ENCODE results near the gene PTPRR.

The PTPRR gene

GRCh38 chr12:70785896-70786295 lies 134.6 kb downstream of the PTPRR start:
- H2BK15ac ChIP-seq (replicated peaks; ENCODE audit: low read depth), result no peak overlapping the region
- H4K5ac ChIP-seq (ENCODE audit: low read length), result no peak overlapping the region
- H3K23ac ChIP-seq (ENCODE audit: low read length), result no peak overlapping the region
- no peak overlapping the region for H2BK120ac ChIP-seq (ENCODE audit: low read depth, low read length)
- H3K27me3 ChIP-seq (ENCODE audit: insufficient read depth, low read length, poor library complexity), result no peaks in the 10 kb centered on the region
- H3K79me2 ChIP-seq (ENCODE audit: control insufficient read depth, insufficient read depth, low read length), result no peaks in the 10 kb centered on the region
- no peak overlapping the region for H3K4ac ChIP-seq (ENCODE audit: low read depth, low read length)
- H3K79me1 ChIP-seq (ENCODE audit: low read length), result no peaks in the 10 kb centered on the region
- H4K8ac ChIP-seq (ENCODE audit: low read depth, low read length), result no peak overlapping the region
- H3K4me1 ChIP-seq (ENCODE audit: control insufficient read depth, low read depth, low read length), result no peaks in the 10 kb centered on the region
- H3K27ac ChIP-seq (ENCODE audit: low read depth, low read length), result no peak overlapping the region
- no peak for DNase-seq
- no peaks in the 10 kb centered on the region for H3K36me3 ChIP-seq (ENCODE audit: control insufficient read depth, insufficient read depth, low read length)
- no peak overlapping the region for H2BK5ac ChIP-seq (ENCODE audit: low read length)
- H3K4me3 ChIP-seq (ENCODE audit: low read length), result no peak overlapping the region
- no peak overlapping the region for H3K4me2 ChIP-seq (ENCODE audit: low read length)
- no peak overlapping the region for H3K9ac ChIP-seq (ENCODE audit: low read length)
- no peak overlapping the region for H3K56ac ChIP-seq (ENCODE audit: low read length)
- WGBS (ENCODE audit: extremely low coverage, insufficient coverage, low lambda C conversion rate), result no CpG with 5 or more reads among the region's 2 CpGs
- H2AK5ac ChIP-seq (ENCODE audit: low read length), result no peak overlapping the region
- no peak overlapping the region for H3K18ac ChIP-seq (ENCODE audit: low read length)

- Histone ChIP-seq H2BK15ac (replicated peaks; ENCODE audit: low read depth) (no peak overlapping the region), H3K18ac (ENCODE audit: low read length) (no peak overlapping the region), H3K56ac (ENCODE audit: low read length) (no peak overlapping the region), H3K4me2 (ENCODE audit: low read length) (no peak overlapping the region), H3K4me3 (ENCODE audit: low read length) (no peak overlapping the region), H3K9ac (ENCODE audit: low read length) (no peak overlapping the region), H2BK120ac (ENCODE audit: low read depth, low read length) (no peak overlapping the region), H3K79me2 (ENCODE audit: control insufficient read depth, insufficient read depth, low read length) (no peaks in the 10 kb centered on the region), H4K8ac (ENCODE audit: low read depth, low read length) (no peak overlapping the region), H4K5ac (ENCODE audit: low read length) (no peak overlapping the region), H3K4ac (ENCODE audit: low read depth, low read length) (no peak overlapping the region), H2AK5ac (ENCODE audit: low read length) (no peak overlapping the region), H3K27ac (ENCODE audit: low read depth, low read length) (no peak overlapping the region), H3K79me1 (ENCODE audit: low read length) (no peaks in the 10 kb centered on the region), H3K4me1 (ENCODE audit: control insufficient read depth, low read depth, low read length) (no peaks in the 10 kb centered on the region), H3K23ac (ENCODE audit: low read length) (no peak overlapping the region), H3K27me3 (ENCODE audit: insufficient read depth, low read length, poor library complexity) (no peaks in the 10 kb centered on the region), H2BK5ac (ENCODE audit: low read length) (no peak overlapping the region), H3K36me3 (ENCODE audit: control insufficient read depth, insufficient read depth, low read length) (no peaks in the 10 kb centered on the region)
- no CpG with 5 or more reads among the region's 21 CpGs for whole genome bisulfite sequencing (ENCODE audit: extremely low coverage, insufficient coverage, low lambda C conversion rate)
- no peak for DNase-seq
These were observed 136.4 kb downstream of the PTPRR start for GRCh38 chr12:70784042-70784668.

GRCh38 chr12:70783455-70783854 lies 137.1 kb downstream of the PTPRR start:
- Histone ChIP-seq H3K18ac (ENCODE audit: low read length) (no peak overlapping the region), H3K23ac (ENCODE audit: low read length) (no peak overlapping the region), H2AK5ac (ENCODE audit: low read length) (no peak overlapping the region), H3K4ac (ENCODE audit: low read depth, low read length) (no peak overlapping the region), H3K36me3 (ENCODE audit: control insufficient read depth, insufficient read depth, low read length) (no peaks in the 10 kb centered on the region), H3K27me3 (ENCODE audit: insufficient read depth, low read length, poor library complexity) (no peaks in the 10 kb centered on the region), H2BK5ac (ENCODE audit: low read length) (no peak overlapping the region), H2BK15ac (replicated peaks; ENCODE audit: low read depth) (no peak overlapping the region), H4K5ac (ENCODE audit: low read length) (no peak overlapping the region), H3K4me1 (ENCODE audit: control insufficient read depth, low read depth, low read length) (no peaks in the 10 kb centered on the region), H3K56ac (ENCODE audit: low read length) (no peak overlapping the region), H3K9ac (ENCODE audit: low read length) (no peak overlapping the region), H3K79me1 (ENCODE audit: low read length) (no peaks in the 10 kb centered on the region), H4K8ac (ENCODE audit: low read depth, low read length) (no peak overlapping the region), H2BK120ac (ENCODE audit: low read depth, low read length) (no peak overlapping the region), H3K4me3 (ENCODE audit: low read length) (no peak overlapping the region), H3K27ac (ENCODE audit: low read depth, low read length) (no peak overlapping the region), H3K4me2 (ENCODE audit: low read length) (no peak overlapping the region), H3K79me2 (ENCODE audit: control insufficient read depth, insufficient read depth, low read length) (no peaks in the 10 kb centered on the region)
- WGBS (ENCODE audit: extremely low coverage, insufficient coverage, low lambda C conversion rate), result no CpG with 5 or more reads among the region's 2 CpGs
- DNase-seq, result no peak

GRCh38 chr12:70779250-70779649 lies 141.3 kb downstream of the PTPRR start:
- Histone ChIP-seq H3K23ac (ENCODE audit: low read length) (no peak overlapping the region), H2BK120ac (ENCODE audit: low read depth, low read length) (no peak overlapping the region), H3K27me3 (ENCODE audit: insufficient read depth, low read length, poor library complexity) (no peaks in the 10 kb centered on the region), H3K4me3 (ENCODE audit: low read length) (no peak overlapping the region), H2BK5ac (ENCODE audit: low read length) (no peak overlapping the region), H3K79me2 (ENCODE audit: control insufficient read depth, insufficient read depth, low read length) (no peaks in the 10 kb centered on the region), H4K5ac (ENCODE audit: low read length) (no peak overlapping the region), H3K79me1 (ENCODE audit: low read length) (no peaks in the 10 kb centered on the region), H2BK15ac (replicated peaks; ENCODE audit: low read depth) (no peak overlapping the region), H3K9ac (ENCODE audit: low read length) (no peak overlapping the region), H3K56ac (ENCODE audit: low read length) (no peak overlapping the region), H3K4me2 (ENCODE audit: low read length) (no peak overlapping the region), H2AK5ac (ENCODE audit: low read length) (no peak overlapping the region), H3K18ac (ENCODE audit: low read length) (no peak overlapping the region), H4K8ac (ENCODE audit: low read depth, low read length) (no peak overlapping the region), H3K4me1 (ENCODE audit: control insufficient read depth, low read depth, low read length) (no peaks in the 10 kb centered on the region), H3K27ac (ENCODE audit: low read depth, low read length) (no peak overlapping the region), H3K4ac (ENCODE audit: low read depth, low read length) (no peak overlapping the region), H3K36me3 (ENCODE audit: control insufficient read depth, insufficient read depth, low read length) (no peaks in the 10 kb centered on the region)
- no peak for DNase-seq
- no CpG with 5 or more reads among the region's 2 CpGs for WGBS (ENCODE audit: extremely low coverage, insufficient coverage, low lambda C conversion rate)

GRCh38 chr12:70774055-70774454 lies 146.5 kb downstream of the PTPRR start:
- Histone ChIP-seq H3K18ac (ENCODE audit: low read length) (no peak overlapping the region), H2BK15ac (replicated peaks; ENCODE audit: low read depth) (no peak overlapping the region), H3K4me2 (ENCODE audit: low read length) (no peak overlapping the region), H4K8ac (ENCODE audit: low read depth, low read length) (no peak overlapping the region), H3K27me3 (ENCODE audit: insufficient read depth, low read length, poor library complexity) (no peaks in the 10 kb centered on the region), H3K4me1 (ENCODE audit: control insufficient read depth, low read depth, low read length) (no peaks in the 10 kb centered on the region), H2AK5ac (ENCODE audit: low read length) (no peak overlapping the region), H4K5ac (ENCODE audit: low read length) (no peak overlapping the region), H3K27ac (ENCODE audit: low read depth, low read length) (no peak overlapping the region), H3K9ac (ENCODE audit: low read length) (no peak overlapping the region), H3K56ac (ENCODE audit: low read length) (no peak overlapping the region), H3K23ac (ENCODE audit: low read length) (no peak overlapping the region), H3K79me2 (ENCODE audit: control insufficient read depth, insufficient read depth, low read length) (no peaks in the 10 kb centered on the region), H3K4me3 (ENCODE audit: low read length) (no peak overlapping the region), H3K79me1 (ENCODE audit: low read length) (no peaks in the 10 kb centered on the region), H3K36me3 (ENCODE audit: control insufficient read depth, insufficient read depth, low read length) (no peaks in the 10 kb centered on the region), H2BK120ac (ENCODE audit: low read depth, low read length) (no peak overlapping the region), H3K4ac (ENCODE audit: low read depth, low read length) (no peak overlapping the region), H2BK5ac (ENCODE audit: low read length) (no peak overlapping the region)
- DNase-seq, result no peak

GRCh38 chr12:70772836-70773235 lies 147.7 kb downstream of the PTPRR start:
- Histone ChIP-seq H3K36me3 (ENCODE audit: control insufficient read depth, insufficient read depth, low read length) (no peaks in the 10 kb centered on the region), H3K23ac (ENCODE audit: low read length) (no peak overlapping the region), H3K4me3 (ENCODE audit: low read length) (no peak overlapping the region), H3K56ac (ENCODE audit: low read length) (no peak overlapping the region), H3K79me2 (ENCODE audit: control insufficient read depth, insufficient read depth, low read length) (no peaks in the 10 kb centered on the region), H3K9ac (ENCODE audit: low read length) (no peak overlapping the region), H3K79me1 (ENCODE audit: low read length) (no peaks in the 10 kb centered on the region), H3K4me2 (ENCODE audit: low read length) (no peak overlapping the region), H4K8ac (ENCODE audit: low read depth, low read length) (no peak overlapping the region), H3K27me3 (ENCODE audit: insufficient read depth, low read length, poor library complexity) (no peaks in the 10 kb centered on the region), H3K18ac (ENCODE audit: low read length) (no peak overlapping the region), H4K5ac (ENCODE audit: low read length) (no peak overlapping the region), H3K27ac (ENCODE audit: low read depth, low read length) (no peak overlapping the region), H2AK5ac (ENCODE audit: low read length) (no peak overlapping the region), H3K4ac (ENCODE audit: low read depth, low read length) (no peak overlapping the region), H2BK15ac (replicated peaks; ENCODE audit: low read depth) (no peak overlapping the region), H3K4me1 (ENCODE audit: control insufficient read depth, low read depth, low read length) (no peaks in the 10 kb centered on the region), H2BK120ac (ENCODE audit: low read depth, low read length) (no peak overlapping the region), H2BK5ac (ENCODE audit: low read length) (no peak overlapping the region)
- DNase-seq, result no peak
- no CpG with 5 or more reads among the region's 1 CpG for WGBS (ENCODE audit: extremely low coverage, insufficient coverage, low lambda C conversion rate)

Data from mesendoderm (in vitro differentiated cells).